SW 1271 (cell line): ENCODE results near the gene HBD.
A peak's percentile ranks its signal among the peaks of the same experiment; 100 is the strongest.
"Not testable (repeated sequence)": the region's sequence is repeated elsewhere in the genome, so short reads cannot be mapped to it uniquely, and the experiment has no call there.

Experiments
- DNase-seq, 2 experiments: peaks; one replicate each; lab custom pipeline; 2025; lab: John Stamatoyannopoulos, UW

The HBD gene

DNA sequence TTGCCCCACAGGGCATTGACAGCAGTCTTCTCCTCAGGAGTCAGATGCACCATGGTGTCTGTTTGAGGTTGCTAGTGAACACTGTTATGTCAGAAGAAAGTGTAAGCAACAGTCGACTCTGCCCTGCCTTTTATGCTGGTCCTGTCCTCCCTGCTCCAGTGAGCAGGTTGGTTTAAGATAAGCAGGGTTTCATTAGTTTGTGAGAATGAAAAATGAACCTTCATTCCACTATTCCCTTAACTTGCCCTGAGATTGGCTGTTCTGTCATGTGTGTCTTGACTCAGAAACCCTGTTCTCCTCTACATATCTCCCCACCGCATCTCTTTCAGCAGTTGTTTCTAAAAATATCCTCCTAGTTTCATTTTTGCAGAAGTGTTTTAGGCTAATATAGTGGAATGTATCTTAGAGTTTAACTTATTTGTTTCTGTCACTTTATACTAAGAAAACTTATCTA lies at the start of gene HBD:
Gene HBD, minus strand, starts transcription at position 103 of the 454 bp plus-strand sequence. Its CDS starts 50 bp downstream, at position 53.
- no peak for DNase-seq

DNA sequence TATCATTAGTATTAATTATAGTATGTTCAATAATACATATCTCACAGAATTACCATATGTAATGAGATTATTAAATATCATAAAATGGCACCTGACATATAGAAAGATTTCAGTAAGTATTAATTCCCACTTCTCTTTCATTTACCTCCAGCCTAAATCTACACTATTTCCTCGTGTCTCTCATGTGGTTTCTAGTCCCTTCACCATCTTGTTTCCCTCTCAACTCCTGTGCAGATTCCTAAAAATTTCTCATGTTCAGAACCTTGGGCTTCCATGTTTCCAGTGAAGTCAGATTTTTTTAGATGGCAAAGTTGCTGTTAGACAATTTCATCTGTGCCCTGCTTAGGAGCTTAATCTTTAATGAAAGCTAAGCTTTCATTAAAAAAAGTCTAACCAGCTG lies 49.6 kb upstream of the HBD start:
- no peak for DNase-seq

DNA sequence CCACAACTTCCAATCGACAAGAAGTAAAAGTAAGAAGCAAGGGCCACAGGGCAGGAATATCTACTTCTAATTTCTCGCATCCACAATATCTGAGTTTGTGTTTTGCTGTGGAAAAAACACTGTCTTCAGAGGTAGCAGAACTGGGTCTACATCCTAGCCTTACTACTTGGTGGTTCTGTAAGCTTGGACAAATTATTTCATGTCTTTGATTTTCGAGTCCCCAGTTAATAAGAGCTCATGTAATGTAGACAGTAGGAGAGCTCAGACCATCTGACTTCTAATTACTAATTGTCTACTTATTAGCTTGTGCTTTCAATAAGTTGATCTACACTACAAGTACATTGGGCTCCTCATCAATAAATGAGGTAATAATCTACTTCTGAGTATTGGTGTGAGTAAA lies 48.8 kb upstream of the HBD start:
- DNase-seq = no peak

- DNase-seq = no peak
Measured at GRCh38 chr11:5282628-5283027, 48.3 kb upstream of the HBD start.

GRCh38 chr11:5281596-5281995 lies 47.3 kb upstream of the HBD start:
- no peak for DNase-seq

DNA sequence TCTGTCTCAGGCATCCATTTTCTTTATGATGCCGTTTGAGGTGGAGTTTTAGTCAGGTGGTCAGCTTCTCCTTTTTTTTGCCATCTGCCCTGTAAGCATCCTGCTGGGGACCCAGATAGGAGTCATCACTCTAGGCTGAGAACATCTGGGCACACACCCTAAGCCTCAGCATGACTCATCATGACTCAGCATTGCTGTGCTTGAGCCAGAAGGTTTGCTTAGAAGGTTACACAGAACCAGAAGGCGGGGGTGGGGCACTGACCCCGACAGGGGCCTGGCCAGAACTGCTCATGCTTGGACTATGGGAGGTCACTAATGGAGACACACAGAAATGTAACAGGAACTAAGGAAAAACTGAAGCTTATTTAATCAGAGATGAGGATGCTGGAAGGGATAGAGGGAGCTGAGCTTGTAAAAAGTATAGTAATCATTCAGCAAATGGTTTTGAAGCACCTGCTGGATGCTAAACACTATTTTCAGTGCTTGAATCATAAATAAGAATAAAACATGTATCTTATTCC lies 46.4 kb upstream of the HBD start:
- peak; percentile 95 to 97 for DNase-seq

DNA sequence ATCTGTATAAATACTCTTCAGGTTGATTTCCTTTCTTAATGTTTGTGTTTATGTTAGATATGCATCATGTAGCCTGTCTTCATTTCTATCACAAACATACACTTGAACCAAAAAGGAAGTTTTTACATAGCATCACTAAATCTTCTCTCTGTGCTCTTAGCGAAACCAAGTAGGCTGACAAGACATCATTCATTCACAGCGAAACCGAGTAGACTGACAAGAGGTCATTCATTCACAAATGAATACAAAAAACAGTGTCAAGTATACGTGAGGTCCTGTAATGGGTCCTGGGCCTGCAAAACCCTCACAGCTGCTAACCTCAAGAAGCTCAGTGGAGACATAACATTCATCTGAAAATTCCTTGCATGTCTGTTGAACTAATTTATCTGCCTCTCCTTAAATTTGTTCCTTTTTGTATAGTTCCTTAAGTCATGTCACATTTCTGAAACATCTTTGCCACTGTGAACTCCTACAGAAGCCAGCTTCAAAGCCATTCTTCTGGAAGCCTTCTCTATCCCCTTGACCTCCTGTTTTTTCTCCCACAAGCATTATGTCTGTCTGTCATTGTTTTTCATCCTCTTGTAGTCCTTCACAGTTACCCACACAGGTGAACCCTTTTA lies 45.3 kb upstream of the HBD start:
- no peak for DNase-seq

GRCh38 chr11:5277807-5278382 lies 43.6 kb upstream of the HBD start:
- DNase-seq = no peak

DNA sequence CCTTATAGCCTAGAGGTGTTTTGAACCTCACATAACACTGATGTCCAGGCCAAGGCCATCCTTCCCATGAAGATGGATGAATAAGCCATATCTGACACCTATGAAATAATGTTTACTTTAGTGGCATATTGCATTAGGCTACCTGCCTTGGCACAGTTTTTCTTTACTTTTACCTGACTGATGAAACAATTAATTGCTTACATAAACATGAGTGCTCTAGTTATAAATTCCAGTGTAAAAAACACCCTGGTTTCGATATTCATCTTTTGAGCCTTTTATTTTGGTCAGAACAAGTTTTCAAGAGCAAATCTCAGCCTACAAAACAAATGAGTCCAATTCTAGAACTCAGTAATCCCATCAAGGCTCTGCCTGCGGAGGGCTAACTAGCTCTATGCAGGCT lies 42.4 kb upstream of the HBD start:
- DNase-seq = no peak

DNA sequence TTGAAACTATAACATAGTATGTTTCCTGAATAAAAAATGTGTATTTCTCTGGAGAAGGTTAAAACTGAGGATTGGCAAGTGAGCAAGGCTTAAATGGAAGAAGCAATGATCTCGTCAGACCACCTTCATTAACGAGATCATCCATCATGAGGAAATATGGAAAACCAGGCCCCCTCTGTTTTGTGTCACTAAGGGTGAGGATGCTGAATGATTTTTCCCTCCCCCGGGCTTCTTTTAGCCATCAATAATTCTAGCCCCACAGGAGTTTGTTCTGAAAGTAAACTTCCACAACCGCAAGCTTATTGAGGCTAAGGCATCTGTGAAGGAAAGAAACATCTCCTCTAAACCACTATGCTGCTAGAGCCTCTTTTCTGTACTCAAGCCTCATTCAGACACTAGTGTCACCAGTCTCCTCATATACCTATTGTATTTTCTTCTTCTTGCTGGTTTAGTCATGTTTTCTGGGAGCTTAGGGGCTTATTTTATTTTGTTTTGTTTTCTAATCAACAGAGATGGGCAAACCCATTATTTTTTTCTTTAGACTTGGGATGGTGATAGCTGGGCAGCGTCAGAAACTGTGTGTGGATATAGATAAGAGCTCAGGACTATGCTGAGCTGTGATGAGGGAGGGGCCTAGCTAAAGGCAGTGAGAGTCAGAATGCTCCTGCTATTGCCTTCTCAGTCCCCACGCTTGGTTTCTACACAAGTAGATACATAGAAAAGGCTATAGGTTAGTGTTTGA lies 41.3 kb upstream of the HBD start:
- DNase-seq = no peak

DNA sequence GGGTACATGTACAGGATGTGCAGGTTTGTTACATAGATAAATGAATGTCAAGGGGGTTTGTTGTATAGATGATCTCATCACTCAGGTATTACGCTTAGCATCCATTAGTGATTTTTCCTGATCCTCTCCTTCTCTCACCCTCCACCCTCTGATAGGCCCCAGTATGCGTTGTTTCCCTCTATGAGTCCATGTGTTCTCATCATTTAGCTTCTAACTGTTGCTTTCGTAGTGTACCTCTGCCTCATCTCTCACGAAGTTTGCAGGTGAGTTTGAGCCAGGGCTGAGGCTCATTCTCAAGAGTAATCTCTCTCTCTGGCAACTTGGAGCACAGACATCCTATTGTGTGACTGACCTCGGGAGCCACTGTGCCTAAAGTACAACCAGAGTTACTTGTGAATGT lies 40.1 kb upstream of the HBD start:
- no peak for DNase-seq

DNA sequence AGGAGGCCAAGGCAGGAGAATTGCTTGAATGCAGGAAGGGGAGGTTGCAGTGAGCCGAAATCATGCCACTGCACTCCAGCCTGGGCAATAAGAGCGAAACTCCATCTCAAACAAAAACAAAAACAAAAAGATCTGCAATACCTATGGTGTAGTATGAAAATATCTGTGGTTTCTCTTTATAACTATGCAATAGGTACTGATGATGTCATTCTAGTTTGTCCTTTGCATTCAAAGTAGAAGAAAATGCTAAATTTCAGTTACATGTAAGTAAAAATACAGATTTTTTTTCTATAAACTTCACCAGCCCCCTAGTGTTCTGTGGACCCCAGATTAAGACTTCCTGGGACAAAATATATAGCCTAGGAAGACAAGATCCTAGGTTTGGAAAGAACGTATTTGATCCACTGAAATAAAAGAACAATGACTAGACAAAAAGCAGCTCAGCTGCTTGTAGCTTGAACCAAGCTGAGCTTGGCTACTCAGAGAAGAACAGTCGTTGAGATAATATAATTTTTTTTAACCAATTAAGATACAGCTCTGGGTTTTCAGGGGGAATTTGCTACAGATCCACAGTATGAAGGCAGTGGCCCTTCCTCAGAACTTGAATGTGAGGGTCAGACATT lies 38.2 kb upstream of the HBD start:
- DNase-seq = no peak

- no peak for DNase-seq
Measured at GRCh38 chr11:5269715-5270147, 35.4 kb upstream of the HBD start, which contains the start of gene HBE1. HBE1 (minus strand) TSS chr11:5269945; CDS start chr11:5269890, 55 bp downstream.

DNA sequence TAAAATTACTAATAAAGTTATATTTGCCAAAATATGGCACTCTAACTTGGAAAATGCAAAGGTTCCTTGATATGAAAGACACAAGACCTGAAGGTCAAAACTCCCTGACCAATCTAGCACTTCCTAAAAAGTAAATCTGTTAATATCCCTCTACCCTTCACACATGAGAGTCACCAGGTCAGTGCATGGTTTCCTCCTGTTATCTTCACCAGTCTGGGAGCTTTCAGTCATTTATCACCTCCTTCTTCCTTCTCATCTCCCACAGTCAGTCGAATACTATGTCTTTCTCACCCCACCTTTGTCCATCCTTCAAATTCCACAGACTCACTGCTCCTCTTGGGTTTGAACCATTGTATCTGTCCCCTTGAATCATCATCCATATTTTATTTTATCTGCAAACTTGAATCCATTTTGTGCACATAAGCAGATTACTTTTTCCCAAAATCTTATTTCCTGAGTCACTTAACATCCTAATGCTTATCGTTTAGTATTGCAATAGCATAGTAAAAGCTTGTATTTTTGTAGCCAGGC lies 32.8 kb upstream of the HBD start:
- DNase-seq = no peak

GRCh38 chr11:5266609-5267008 lies 32.3 kb upstream of the HBD start:
- no peak for DNase-seq

- DNase-seq = no peak
Measured at GRCh38 chr11:5265832-5266231, 31.5 kb upstream of the HBD start.

DNA sequence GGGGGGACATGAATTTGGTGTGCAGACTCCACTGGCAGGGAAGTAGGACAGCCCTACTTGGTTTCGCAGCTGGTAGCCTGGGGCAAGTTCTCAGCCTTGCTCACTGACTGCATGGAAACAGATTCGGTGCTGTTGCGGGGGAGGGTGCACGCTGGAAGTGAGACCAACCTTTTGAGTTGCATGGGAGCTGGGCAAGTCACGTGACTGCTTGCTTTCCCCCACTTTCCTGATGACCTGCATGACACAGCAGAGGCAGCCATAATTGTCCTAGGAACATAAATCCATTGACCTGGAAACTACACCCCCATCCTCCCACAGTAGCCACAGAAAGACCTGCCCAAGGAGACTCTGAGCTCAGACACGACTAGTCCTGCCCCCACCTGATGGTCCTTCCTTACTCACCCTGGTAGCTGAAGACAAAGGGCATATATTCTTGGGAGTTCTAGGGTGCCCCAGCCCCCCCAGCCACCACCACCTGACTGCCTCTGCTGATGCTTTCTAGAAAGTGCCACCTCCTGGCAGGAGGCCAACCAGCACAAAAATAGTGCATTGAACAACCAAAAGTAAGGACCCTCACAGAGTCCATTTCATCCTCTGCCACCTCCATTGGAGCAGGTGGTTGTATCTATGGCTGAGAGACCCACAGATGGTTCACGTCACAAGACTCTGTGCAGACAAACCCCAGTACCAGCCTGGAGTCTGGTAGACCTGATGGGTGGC lies 24.4 kb upstream of the HBD start:
- DNase-seq = no peak

DNA sequence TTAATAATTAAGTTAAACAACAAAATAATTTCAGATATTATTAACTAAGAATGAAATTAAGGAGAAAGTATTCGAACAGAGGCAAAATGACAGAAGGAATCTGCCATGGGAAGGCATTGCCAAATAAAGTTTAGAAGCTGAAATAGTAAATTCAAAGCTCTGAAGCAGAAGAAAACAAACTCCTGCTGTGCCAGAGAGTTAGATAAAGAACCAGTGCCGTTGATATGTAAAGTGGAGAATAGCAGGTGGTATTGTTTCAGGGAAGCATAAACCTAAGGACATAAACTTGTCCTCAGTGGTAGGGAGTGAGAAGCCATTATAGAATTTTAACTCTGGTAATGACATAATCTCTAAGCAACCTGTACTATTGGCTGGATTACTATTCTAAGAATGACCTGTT lies 23.0 kb upstream of the HBD start:
- DNase-seq = no peak

GRCh38 chr11:5254646-5255413 lies 20.5 kb upstream of the HBD start, which contains the start of gene HBG2:
HBG2 (minus strand) TSS chr11:5254781; CDS start chr11:5254728, 53 bp downstream.
- DNase-seq = not testable (repeated sequence)

DNA sequence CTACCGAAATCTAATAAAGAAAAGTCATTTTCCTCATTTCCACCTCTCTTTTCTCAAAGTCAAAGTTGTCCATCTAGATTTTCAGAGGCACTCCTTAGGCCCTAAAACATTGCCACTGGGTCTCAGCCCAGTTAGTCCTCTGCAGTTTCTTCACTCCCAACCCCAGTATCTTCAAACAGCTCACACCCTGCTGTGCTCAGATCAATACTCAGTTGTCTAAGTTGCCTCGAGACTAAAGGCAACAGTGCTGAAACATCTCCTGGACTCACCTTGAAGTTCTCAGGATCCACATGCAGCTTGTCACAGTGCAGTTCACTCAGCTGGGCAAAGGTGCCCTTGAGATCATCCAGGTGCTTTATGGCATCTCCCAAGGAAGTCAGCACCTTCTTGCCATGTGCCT lies 19.7 kb upstream of the HBD start:
- not testable (repeated sequence) for DNase-seq

GRCh38 chr11:5253440-5253839 lies 19.2 kb upstream of the HBD start:
- DNase-seq = not testable (repeated sequence)
